GM23338 (cell line): Measurements from ENCODE around the gene GRIK4.

Experiments used
- NANOG ChIP-seq: IDR thresholded peaks from 2 replicates; pipeline ENCODE4 v1.6.1; 2016; ENCODE audit warnings: antibody characterized with exemption, borderline replicate concordance
- POLR2AphosphoS5 ChIP-seq: IDR thresholded peaks from 2 replicates; pipeline ENCODE4 v1.6.1; 2016; ENCODE audit warnings: antibody characterized with exemption, low read depth
- TF ChIP-seq, protein P1 (sequence below), 2 experiments: fragments of 200-600 bp in 1 of 2; sonication (generic) in 1 of 2; conservative IDR thresholded peaks; 2 replicates each; pipeline versions ENCODE4 v1.5.1 to v1.6.1; 2016 to 2017; ENCODE audit warnings: antibody characterized with exemption in 2 of 2, low read depth in 2 of 2, mild to moderate bottlenecking in 2 of 2, moderate library complexity in 1 of 2
- TF ChIP-seq, protein P2 (sequence below): IDR thresholded peaks from one replicate; pipeline ENCODE4 v1.6.1; 2018; ENCODE audit warnings: antibody characterized with exemption; ENCODE audit not compliant: unreplicated experiment

DNA sequence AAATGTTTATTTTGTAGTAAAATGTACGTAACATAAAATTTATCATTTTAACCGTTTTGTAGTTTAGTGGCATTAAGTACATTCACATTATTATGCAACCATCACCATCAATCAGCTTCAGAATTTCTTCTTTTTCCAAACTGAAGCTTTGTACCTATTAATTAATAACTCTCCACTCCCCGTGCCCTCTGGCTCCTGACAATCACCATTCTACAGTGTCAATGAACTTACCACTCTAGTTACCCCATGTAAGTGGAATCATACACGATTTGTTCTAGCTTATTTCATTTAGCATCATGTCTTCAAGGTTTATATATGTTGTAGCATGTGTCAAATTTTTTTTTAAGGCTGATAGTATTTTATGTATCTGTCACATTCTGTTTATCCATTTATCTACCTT lies 522.1 kb downstream of the GRIK4 start:
- TF ChIP-seq, protein P1, sequence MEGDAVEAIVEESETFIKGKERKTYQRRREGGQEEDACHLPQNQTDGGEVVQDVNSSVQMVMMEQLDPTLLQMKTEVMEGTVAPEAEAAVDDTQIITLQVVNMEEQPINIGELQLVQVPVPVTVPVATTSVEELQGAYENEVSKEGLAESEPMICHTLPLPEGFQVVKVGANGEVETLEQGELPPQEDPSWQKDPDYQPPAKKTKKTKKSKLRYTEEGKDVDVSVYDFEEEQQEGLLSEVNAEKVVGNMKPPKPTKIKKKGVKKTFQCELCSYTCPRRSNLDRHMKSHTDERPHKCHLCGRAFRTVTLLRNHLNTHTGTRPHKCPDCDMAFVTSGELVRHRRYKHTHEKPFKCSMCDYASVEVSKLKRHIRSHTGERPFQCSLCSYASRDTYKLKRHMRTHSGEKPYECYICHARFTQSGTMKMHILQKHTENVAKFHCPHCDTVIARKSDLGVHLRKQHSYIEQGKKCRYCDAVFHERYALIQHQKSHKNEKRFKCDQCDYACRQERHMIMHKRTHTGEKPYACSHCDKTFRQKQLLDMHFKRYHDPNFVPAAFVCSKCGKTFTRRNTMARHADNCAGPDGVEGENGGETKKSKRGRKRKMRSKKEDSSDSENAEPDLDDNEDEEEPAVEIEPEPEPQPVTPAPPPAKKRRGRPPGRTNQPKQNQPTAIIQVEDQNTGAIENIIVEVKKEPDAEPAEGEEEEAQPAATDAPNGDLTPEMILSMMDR (conservative IDR thresholded peaks at IDR 0.05; ENCODE audit: low read depth in 2 of 2) = no peak
- TF ChIP-seq, protein P2, sequence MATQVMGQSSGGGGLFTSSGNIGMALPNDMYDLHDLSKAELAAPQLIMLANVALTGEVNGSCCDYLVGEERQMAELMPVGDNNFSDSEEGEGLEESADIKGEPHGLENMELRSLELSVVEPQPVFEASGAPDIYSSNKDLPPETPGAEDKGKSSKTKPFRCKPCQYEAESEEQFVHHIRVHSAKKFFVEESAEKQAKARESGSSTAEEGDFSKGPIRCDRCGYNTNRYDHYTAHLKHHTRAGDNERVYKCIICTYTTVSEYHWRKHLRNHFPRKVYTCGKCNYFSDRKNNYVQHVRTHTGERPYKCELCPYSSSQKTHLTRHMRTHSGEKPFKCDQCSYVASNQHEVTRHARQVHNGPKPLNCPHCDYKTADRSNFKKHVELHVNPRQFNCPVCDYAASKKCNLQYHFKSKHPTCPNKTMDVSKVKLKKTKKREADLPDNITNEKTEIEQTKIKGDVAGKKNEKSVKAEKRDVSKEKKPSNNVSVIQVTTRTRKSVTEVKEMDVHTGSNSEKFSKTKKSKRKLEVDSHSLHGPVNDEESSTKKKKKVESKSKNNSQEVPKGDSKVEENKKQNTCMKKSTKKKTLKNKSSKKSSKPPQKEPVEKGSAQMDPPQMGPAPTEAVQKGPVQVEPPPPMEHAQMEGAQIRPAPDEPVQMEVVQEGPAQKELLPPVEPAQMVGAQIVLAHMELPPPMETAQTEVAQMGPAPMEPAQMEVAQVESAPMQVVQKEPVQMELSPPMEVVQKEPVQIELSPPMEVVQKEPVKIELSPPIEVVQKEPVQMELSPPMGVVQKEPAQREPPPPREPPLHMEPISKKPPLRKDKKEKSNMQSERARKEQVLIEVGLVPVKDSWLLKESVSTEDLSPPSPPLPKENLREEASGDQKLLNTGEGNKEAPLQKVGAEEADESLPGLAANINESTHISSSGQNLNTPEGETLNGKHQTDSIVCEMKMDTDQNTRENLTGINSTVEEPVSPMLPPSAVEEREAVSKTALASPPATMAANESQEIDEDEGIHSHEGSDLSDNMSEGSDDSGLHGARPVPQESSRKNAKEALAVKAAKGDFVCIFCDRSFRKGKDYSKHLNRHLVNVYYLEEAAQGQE = no peak
- TF ChIP-seq POLR2AphosphoS5 (no peak), NANOG (no peak)
